ENCODE results near the gene MSL1. TPM values are rescaled to one million over a fixed set of nuclear protein-coding genes. Genes with fewer than 3 reads are reported as not detected.

MSL1 gene
- total and polyA plus RNA-seq, 2 of the 4 experiments (the other 2 are of a cell fraction), result 28.3 to 48.4 TPM

- Histone ChIP-seq H3K18ac (ENCODE audit: low read depth, low read length) (no peak overlapping the region), H4K8ac (ENCODE audit: low read depth in 2 of 2, low read length in 2 of 2) (peak overlapping the region; percentile 10 to 80; a peak in 3 of 4 replicates), H3K9me3 (ENCODE audit: control insufficient read depth, insufficient read depth, low read length) (no peaks in the 10 kb centered on the region), H3K4me1 (ENCODE audit: control insufficient read depth, insufficient read depth, low read length) (peaks cover 45% of the 10 kb centered on the region), H4K20me1 (ENCODE audit: insufficient read depth, low read length) (peaks cover 5% of the 10 kb centered on the region; the same call in 1 of the 2 replicates), H3K9ac (ENCODE audit: low read depth, low read length) (0 out of 2 replicates have a peak overlapping the region, but pooled peaks have one; percentile 27), H3K23ac (ENCODE audit: low read depth, low read length) (peak overlapping the region; percentile 57; the same call in 1 of the 2 replicates), H2AK5ac (ENCODE audit: low read depth, low read length) (0 out of 2 replicates have a peak overlapping the region, but pooled peaks have one; percentile 56), H3K14ac (replicated peaks; ENCODE audit: low read depth, low read length) (0 out of 2 replicates have a peak overlapping the region, but pooled peaks have one; percentile 33), H3K4ac (ENCODE audit: low read depth, low read length) (peak overlapping the region; percentile 90), H3K36me3 (ENCODE audit: control insufficient read depth, insufficient read depth, low read length) (no peaks in the 10 kb centered on the region), H3K27me3 (ENCODE audit: control insufficient read depth, insufficient read depth, low read length) (no peaks in the 10 kb centered on the region), H2BK120ac (ENCODE audit: low read depth, low read length) (peak overlapping the region; percentile 93), H3K79me1 (ENCODE audit: low read depth in 1 of 2, low read length in 2 of 2) (peaks cover 0 to 47% of the 10 kb centered on the region in 2 experiments; a peak in 2 of 4 replicates), H3K4me3 (ENCODE audit: insufficient read depth, low read depth, low read length) (no peak overlapping the region), H4K5ac (ENCODE audit: low read depth, low read length) (peak overlapping the region; percentile 14), H3K56ac (ENCODE audit: extremely low read depth, insufficient read depth, low read length) (no peak overlapping the region), H4K91ac (ENCODE audit: insufficient read depth, low read depth, low read length) (peak overlapping the region; percentile 71; the same call in 1 of the 2 replicates), H2BK20ac (ENCODE audit: low read depth, low read length) (peak overlapping the region; percentile 69), H2BK15ac (ENCODE audit: low read depth, low read length) (peak overlapping the region; percentile 58; the same call in 1 of the 3 replicates), H3K27ac (ENCODE audit: insufficient read depth, low read length) (peak overlapping the region; percentile 65; the same call in 1 of the 2 replicates), H3K9me1 (ENCODE audit: insufficient read depth, low read length) (peaks cover 20% of the 10 kb centered on the region), H2BK5ac (ENCODE audit: low read depth, low read length, poor library complexity, severe bottlenecking) (no peak overlapping the region), H2AK9ac (replicated peaks; ENCODE audit: low read depth, low read length, poor library complexity) (peak overlapping the region; percentile 43), H3K4me2 (ENCODE audit: low read depth, low read length) (no peak overlapping the region; the same call in 1 of the 2 replicates), H2AFZ (replicated peaks; ENCODE audit: low read length, poor library complexity) (peak overlapping the region; percentile 81)
- intact Hi-C loops (cut with micrococcal nuclease), result loop anchor here (2.0 kb wide), 1 partner anchor 179 kb away; no protein-coding TSS in a partner anchor
- BruUV-seq (replicated peaks), result no TSS peak
- ATAC-seq (ENCODE audit: low read depth) (no peak), DNase-seq (no peak)
- ChIA-PET POLR2A (ENCODE audit: unreplicated experiment) (interaction anchor here (0.5 kb wide), 1 partner anchor 14 kb away, joined by 3 read pairs; no protein-coding TSS in a partner anchor), CTCF (interaction anchor here (0.6 to 2.9 kb wide), 18 partner anchors 9 to 100 kb away, joined by 3 to 25 read pairs (median 6); partner anchors contain the start of gene CSF3)
- dilution Hi-C loops (cut with HindIII; ENCODE audit: low sequenced_read_pairs, unreplicated experiment), result no loop called here
- in situ Hi-C loops (cut with MboI; ENCODE audit: low sequenced_read_pairs), result no loop called here
- whole genome bisulfite sequencing, 2 experiments (ENCODE audit: extremely low coverage in 2 of 2, insufficient read length in 1 of 2), result 0% methylated on average over 1 of the region's 2 CpGs; no CpG with 5 or more reads in 1 of the 2 experiments
- TF ChIP-seq RAD21 (IDR thresholded peaks at IDR 0.05; ENCODE audit: low read length) (no peak), CHD1 (IDR thresholded peaks at IDR 0.05; ENCODE audit: low read depth, low read length) (no peak), CEBPB (IDR thresholded peaks at IDR 0.05; ENCODE audit: low read depth, low read length) (no peak), SMC3 (IDR thresholded peaks at IDR 0.05; ENCODE audit: low read depth, low read length) (no peak), RCOR1 (IDR thresholded peaks at IDR 0.05; ENCODE audit: insufficient replicate concordance, low read length) (no peak), BHLHE40 (IDR thresholded peaks at IDR 0.05; ENCODE audit: low read depth, low read length) (no peak), MAFK (IDR thresholded peaks at IDR 0.05; ENCODE audit: low read depth, low read length) (no peak), FOS (IDR thresholded peaks at IDR 0.05; ENCODE audit: low read depth, low read length) (no peak), MAZ (IDR thresholded peaks at IDR 0.05; ENCODE audit: borderline replicate concordance, low read depth, low read length) (no peak), POLR2A (IDR thresholded peaks at IDR 0.05; ENCODE audit: low read depth, low read length) (no peak), CTCF (conservative IDR thresholded peaks at IDR 0.05; ENCODE audit: low read depth, low read length) (no peak), RFX5 (IDR thresholded peaks at IDR 0.05; ENCODE audit: low read depth, low read length) (no peak), ELK1 (IDR thresholded peaks at IDR 0.05; ENCODE audit: borderline replicate concordance, low read depth, low read length) (no peak), MXI1 (IDR thresholded peaks at IDR 0.05; ENCODE audit: borderline replicate concordance, low read depth, low read length) (no peak)
- TF ChIP-seq, protein P1, sequence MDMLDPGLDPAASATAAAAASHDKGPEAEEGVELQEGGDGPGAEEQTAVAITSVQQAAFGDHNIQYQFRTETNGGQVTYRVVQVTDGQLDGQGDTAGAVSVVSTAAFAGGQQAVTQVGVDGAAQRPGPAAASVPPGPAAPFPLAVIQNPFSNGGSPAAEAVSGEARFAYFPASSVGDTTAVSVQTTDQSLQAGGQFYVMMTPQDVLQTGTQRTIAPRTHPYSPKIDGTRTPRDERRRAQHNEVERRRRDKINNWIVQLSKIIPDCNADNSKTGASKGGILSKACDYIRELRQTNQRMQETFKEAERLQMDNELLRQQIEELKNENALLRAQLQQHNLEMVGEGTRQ (IDR thresholded peaks at IDR 0.05; ENCODE audit: low read depth, low read length), result no peak
Observed at GRCh38 chr17:40112191-40112711, 9.5 kb upstream of the MSL1 start.
